ENCODE measurements around the gene SPNS1.

DNA sequence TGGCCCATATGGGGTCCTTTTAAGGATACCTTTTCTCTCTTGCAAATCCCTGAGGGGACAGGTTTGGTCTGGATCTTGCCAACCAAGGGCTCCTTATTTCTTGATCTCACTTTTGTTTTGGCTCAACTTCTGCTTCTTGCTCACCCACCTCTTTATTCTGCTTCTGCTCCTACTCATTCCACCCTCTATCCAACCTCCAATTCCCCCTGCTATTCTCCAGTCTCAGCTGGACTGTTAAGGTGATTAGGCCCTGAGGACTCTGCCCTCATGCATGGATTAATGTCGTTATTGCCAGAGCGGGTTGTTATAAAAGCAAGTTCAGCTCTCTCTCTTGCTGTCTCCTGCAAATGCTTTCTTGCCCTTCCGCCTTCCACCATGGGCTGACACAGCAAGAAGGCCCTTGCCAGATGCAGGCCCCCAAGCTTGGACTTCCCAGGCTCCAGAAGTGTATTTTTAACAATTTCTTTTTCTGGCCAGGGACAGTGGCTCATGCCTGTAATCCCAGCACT is 40.0 kb downstream of the SPNS1 start:
- TF ChIP-seq CTCF (IDR thresholded peaks at IDR 0.05) (no peak), POLR2AphosphoS5 (IDR thresholded peaks at IDR 0.05; ENCODE audit: low read depth, low read length) (no peak), SIN3A (IDR thresholded peaks at IDR 0.05; ENCODE audit: borderline replicate concordance, insufficient read depth, low read depth, low read length) (no peak), TCF7L2 (IDR thresholded peaks at IDR 0.05; ENCODE audit: low read depth, low read length) (no peak)
- TF ChIP-seq, protein P1, sequence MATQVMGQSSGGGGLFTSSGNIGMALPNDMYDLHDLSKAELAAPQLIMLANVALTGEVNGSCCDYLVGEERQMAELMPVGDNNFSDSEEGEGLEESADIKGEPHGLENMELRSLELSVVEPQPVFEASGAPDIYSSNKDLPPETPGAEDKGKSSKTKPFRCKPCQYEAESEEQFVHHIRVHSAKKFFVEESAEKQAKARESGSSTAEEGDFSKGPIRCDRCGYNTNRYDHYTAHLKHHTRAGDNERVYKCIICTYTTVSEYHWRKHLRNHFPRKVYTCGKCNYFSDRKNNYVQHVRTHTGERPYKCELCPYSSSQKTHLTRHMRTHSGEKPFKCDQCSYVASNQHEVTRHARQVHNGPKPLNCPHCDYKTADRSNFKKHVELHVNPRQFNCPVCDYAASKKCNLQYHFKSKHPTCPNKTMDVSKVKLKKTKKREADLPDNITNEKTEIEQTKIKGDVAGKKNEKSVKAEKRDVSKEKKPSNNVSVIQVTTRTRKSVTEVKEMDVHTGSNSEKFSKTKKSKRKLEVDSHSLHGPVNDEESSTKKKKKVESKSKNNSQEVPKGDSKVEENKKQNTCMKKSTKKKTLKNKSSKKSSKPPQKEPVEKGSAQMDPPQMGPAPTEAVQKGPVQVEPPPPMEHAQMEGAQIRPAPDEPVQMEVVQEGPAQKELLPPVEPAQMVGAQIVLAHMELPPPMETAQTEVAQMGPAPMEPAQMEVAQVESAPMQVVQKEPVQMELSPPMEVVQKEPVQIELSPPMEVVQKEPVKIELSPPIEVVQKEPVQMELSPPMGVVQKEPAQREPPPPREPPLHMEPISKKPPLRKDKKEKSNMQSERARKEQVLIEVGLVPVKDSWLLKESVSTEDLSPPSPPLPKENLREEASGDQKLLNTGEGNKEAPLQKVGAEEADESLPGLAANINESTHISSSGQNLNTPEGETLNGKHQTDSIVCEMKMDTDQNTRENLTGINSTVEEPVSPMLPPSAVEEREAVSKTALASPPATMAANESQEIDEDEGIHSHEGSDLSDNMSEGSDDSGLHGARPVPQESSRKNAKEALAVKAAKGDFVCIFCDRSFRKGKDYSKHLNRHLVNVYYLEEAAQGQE (IDR thresholded peaks at IDR 0.05; ENCODE audit: insufficient read depth in 1 of 2, low read depth in 2 of 2, low read length in 1 of 2), result no peak
